ENCODE results near the gene NINJ1.
"Not testable (repeated sequence)": the region's sequence is repeated elsewhere in the genome, so short reads cannot be mapped to it uniquely, and the experiment has no call there.

NINJ1 gene

DNA sequence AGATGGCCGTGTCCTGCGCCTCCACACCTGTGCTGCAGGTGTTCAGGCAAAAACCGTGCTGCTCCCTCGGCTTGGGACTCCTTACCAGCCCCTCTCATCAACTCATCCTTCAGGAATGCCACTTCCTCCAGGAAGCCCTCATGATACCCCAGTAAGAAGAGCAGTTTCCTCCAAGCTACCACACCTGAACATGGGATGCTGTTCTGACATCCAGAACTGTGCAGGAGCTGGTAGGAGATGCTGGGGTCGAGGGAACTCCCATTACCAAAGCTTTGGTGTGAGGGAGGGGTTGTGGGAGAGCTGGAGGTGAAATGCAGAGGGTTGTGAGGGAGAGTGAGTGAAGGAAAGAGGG lies 19.1 kb downstream of the NINJ1 start:
- no peak for DNase-seq (ENCODE audit: low spot score in 2 of 2)
- Histone ChIP-seq H3K9me3 (no peaks in the 10 kb centered on the region), H3K27me3 (ENCODE audit: low read depth) (no peaks in the 10 kb centered on the region), H3K4me3 (no peak overlapping the region), H3K4me1 (no peaks in the 10 kb centered on the region), H3K36me3 (replicated peaks) (no peaks in the 10 kb centered on the region)
- in situ Hi-C loops (cut with MboI; ENCODE audit: low sequenced_read_pairs) = no loop called here

DNA sequence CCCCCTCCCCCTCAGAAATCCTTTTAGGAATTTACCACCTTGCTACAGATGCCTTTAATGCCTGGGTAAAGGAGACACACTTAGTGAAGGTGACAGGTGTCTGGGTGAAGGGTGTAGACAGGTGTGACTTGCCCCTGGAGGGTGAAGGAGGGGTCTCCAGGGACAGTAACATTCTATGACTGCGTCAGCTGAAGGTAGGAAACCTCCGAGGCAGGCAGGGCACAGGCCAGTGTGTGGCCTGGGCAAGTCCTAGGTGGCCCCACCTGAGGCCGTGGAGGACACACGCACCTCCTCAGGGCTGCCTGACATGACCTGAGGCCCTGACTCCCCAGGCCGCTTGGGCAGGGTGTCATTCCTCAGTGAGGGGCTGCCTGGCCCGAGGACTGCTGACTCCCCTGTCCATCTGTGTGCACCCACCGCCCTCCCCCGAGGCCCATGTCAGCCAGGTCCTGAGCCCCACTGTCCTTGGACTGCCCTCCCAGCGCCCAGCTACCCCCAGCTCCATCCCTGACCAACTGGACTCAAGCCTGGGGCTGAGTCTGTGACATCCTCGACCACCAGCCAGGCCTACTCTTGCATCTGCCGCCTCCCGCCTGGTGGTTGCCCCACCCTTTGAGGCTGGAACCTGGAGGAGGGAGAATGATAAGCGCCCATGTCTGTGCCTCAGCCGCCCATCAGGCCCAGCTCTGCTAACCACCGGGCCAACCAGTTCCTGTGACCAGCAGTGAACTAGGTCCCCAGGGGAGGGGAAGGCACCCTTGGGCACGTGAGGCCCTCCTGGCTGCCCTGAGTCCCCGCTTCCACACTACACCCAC lies 19.7 kb downstream of the NINJ1 start:
- Histone ChIP-seq H3K27me3 (ENCODE audit: low read depth) (no peaks in the 10 kb centered on the region), H3K4me1 (no peaks in the 10 kb centered on the region), H3K9me3 (no peaks in the 10 kb centered on the region), H3K36me3 (replicated peaks) (0 out of 2 replicates have a peak, but pooled peaks cover 3% of the 10 kb centered on the region), H3K4me3 (no peak overlapping the region)
- in situ Hi-C loops (cut with MboI; ENCODE audit: low sequenced_read_pairs) = no loop called here
- no peak for DNase-seq (ENCODE audit: low spot score in 2 of 2)

DNA sequence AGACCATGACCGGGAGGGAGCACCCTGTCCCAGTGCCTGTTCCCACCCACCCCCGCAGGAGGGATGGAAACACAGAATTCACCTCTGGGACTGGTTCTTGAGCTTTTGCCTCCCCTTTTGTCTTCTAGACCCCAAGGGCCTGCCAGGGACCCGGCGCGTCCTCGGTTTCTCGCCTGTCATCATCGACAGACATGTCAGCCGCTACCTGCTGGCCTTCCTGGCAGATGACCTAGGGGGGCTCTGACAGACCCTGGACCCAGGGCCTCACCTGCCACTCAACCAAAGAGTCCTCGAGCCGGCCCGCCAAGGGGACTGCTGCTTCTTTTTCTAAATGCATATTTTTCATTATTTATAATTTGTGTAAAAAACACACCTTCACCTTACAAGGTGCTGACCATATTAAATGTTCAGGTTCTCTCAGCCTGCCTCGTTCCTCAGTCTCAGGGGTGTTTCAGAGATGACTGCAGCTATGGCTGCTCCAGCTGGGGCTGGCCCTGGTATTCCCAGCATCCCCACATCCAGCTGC lies 21.1 kb downstream of the NINJ1 start:
- no peaks in the 10 kb centered on the region for H3K4me1 ChIP-seq
- H3K4me3 ChIP-seq = no peak overlapping the region
- no peak for DNase-seq (ENCODE audit: low spot score in 2 of 2)
- 0 out of 2 replicates have a peak, but pooled peaks cover 3% of the 10 kb centered on the region for H3K36me3 ChIP-seq (replicated peaks)
- H3K9me3 ChIP-seq = no peaks in the 10 kb centered on the region
- in situ Hi-C loops (cut with MboI; ENCODE audit: low sequenced_read_pairs) = no loop called here
- no peaks in the 10 kb centered on the region for H3K27me3 ChIP-seq (ENCODE audit: low read depth)

DNA sequence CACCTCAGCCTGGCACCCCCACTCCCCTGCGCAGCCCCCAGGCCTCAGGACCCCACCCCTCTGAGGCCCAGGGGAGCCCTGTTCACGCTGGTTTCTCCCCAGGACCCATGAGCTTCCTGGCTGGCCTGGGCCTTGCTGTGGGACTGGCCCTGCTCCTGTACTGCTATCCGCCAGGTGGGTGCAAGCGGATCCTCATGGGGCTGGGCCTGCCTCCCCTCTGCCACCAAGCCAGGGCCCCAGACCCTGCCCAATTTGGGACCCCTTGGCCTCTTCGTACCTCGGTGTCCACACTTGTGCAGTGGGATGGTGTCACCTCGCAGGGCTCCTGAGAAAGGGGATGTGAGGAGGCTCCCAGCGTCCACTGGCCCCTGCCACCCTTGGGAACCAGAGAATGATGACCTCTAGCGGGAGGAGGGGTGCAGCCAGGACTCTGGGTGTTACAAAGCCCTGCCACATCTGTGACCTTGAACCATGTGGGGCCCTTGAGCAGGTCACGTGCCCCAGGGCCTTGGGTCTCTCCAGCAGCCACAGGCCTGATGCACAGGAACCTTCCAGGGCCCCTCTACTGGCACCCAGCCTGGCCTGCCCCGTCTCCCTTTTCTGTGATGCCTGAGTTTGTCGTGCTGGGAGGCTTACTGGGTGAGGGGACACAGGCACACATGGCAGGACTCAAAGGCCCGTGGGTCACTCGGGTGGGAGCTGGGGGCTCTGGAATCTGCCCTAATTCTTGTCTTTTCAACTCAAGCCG lies 21.8 kb downstream of the NINJ1 start:
- 0 out of 2 replicates have a peak, but pooled peaks cover 3% of the 10 kb centered on the region for H3K36me3 ChIP-seq (replicated peaks)
- in situ Hi-C loops (cut with MboI; ENCODE audit: low sequenced_read_pairs) = no loop called here

DNA sequence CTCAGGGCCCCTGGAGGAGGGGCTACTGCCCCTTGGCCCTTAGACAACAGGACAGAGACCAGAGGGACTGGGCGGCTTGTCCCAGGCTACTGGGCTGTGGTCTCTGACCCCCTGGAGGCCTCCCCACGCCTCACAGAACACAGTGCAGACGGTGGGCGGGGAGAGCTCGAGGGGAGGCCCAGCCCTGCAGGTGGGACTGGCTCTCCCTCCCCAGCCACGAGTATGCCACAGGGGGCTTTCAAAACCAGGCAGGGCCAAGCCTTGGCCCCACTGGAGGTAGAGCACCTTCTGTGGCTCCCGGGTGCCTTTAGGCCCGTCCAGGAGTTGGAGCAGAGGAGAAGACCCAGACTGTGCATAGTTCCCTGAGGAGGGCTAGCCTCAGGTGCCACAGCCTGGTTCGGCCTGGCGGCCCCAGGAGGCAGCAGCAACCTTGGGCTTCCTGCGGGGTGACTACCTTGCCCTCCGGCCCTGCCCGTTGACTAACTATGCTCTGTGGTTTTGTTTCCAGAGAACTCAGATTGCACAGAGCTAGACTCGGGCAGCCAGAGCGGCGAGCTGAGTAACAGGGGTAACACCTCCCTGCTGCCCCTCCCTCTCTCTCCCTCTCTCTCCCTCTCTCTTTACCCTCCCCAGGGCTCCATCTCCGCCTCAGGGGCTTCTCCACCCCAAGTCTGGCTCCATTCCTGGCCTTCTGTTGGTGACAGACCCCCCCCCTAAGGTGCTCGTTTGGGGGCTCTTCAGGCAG lies 22.5 kb downstream of the NINJ1 start:
- no peak for DNase-seq (ENCODE audit: low spot score in 2 of 2)
- no peaks in the 10 kb centered on the region for H3K4me1 ChIP-seq
- H3K27me3 ChIP-seq (ENCODE audit: low read depth) = no peaks in the 10 kb centered on the region
- H3K4me3 ChIP-seq = no peak overlapping the region
- H3K36me3 ChIP-seq (replicated peaks) = 0 out of 2 replicates have a peak, but pooled peaks cover 3% of the 10 kb centered on the region
- in situ Hi-C loops (cut with MboI; ENCODE audit: low sequenced_read_pairs) = no loop called here
- no peaks in the 10 kb centered on the region for H3K9me3 ChIP-seq

More for the DNA sequence above, 21.8 kb downstream of the NINJ1 start:
- no peaks in the 10 kb centered on the region for H3K4me1 ChIP-seq
- no peak for DNase-seq (ENCODE audit: low spot score in 2 of 2)
- H3K27me3 ChIP-seq (ENCODE audit: low read depth) = no peaks in the 10 kb centered on the region
- no peak overlapping the region for H3K4me3 ChIP-seq
- H3K9me3 ChIP-seq = no peaks in the 10 kb centered on the region

DNA sequence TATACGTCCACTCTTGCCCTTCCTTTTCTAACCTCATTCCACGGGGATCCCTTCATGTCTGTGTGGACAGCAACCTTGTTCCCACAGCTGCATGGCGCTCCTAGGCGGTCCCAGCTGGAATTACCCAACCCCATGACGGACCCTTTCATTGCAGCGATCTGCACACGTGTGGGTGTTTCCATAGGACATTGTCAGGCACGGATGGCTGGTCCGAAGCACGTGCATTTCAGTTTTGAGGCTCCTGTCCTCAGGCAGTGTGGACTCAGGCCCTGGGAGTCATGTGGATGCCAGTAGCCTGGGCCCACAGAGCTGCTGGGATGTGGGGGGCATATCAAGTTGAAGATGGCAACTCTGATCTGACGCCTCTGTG lies 23.1 kb downstream of the NINJ1 start:
- H3K4me3 ChIP-seq = no peak overlapping the region
- H3K36me3 ChIP-seq (replicated peaks) = 0 out of 2 replicates have a peak, but pooled peaks cover 3% of the 10 kb centered on the region
- in situ Hi-C loops (cut with MboI; ENCODE audit: low sequenced_read_pairs) = no loop called here

DNA sequence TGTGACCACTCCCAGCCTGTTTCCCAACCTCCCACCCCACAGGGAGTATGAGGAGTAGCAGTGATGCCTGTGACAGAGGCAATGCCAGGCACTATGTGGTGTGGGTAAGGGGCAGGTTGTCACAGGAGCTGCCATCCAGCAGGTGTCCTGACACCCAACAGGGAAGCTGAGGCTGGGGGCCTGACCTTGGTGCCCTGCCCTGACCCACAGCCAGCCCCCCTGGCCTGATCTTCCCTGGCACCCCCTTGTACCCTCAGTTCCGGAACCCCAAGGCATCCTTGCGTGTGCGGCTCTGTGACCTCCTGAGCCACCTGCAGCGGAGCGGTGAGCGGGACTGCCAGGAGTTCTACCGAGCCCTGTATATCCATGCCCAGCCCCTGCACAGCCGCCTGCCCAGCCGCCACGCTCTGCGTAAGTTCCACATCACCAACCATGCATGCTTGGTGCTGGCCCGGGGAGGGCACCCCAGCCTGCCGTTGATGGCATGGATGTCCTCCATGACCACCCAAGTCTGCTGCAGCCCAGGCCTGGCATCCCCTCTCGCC lies 23.7 kb downstream of the NINJ1 start:
- Histone ChIP-seq H3K36me3 (replicated peaks) (0 out of 2 replicates have a peak, but pooled peaks cover 3% of the 10 kb centered on the region), H3K27me3 (ENCODE audit: low read depth) (no peaks in the 10 kb centered on the region), H3K9me3 (no peaks in the 10 kb centered on the region), H3K4me3 (no peak overlapping the region), H3K4me1 (no peaks in the 10 kb centered on the region)
- in situ Hi-C loops (cut with MboI; ENCODE audit: low sequenced_read_pairs) = no loop called here
- no peak for DNase-seq (ENCODE audit: low spot score in 2 of 2)

More for the DNA sequence above, 23.1 kb downstream of the NINJ1 start:
- Histone ChIP-seq H3K9me3 (no peaks in the 10 kb centered on the region), H3K4me1 (no peaks in the 10 kb centered on the region), H3K27me3 (ENCODE audit: low read depth) (no peaks in the 10 kb centered on the region)
- no peak for DNase-seq (ENCODE audit: low spot score in 2 of 2)

DNA sequence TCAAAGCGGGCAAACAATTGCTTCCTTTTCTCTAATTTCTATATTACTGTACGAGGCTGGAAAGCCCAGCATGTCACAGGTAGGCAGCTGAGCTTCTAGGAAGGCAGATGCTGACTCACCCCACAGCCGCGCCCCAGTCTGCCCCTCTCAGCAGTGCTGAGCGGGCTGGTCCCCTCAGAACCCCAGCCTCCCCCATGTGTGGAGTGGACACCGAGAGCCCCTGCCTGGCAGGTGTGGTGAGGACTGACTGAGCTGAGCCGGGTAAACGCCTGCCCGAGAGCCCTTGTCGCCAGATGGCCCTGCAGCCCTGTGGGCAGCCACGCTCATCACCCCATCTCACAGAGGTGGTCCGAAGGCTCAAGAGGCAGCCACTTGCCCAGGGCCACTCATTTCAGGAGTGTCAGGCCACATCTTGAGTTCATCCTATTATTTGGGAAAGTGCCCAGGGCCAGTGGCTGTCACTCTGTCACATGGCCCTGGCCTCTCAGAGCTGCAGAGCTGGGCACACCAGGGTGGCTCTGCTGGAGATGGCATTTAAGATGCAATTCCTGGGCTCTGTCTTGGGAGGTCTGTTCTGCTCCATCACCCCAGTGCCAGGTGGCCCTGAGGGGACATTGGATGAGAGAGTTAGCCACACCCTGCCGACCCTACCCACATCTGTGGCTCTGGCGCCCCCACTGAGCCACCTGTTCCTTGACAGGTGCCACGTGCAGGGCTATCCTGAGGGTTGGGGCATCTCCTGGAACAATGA lies 25.6 kb downstream of the NINJ1 start:
- in situ Hi-C loops (cut with MboI; ENCODE audit: low sequenced_read_pairs) = no loop called here
- Histone ChIP-seq H3K27me3 (ENCODE audit: low read depth) (no peaks in the 10 kb centered on the region), H3K4me3 (no peak overlapping the region), H3K9me3 (no peaks in the 10 kb centered on the region), H3K36me3 (replicated peaks) (0 out of 2 replicates have a peak, but pooled peaks cover 3% of the 10 kb centered on the region), H3K4me1 (no peaks in the 10 kb centered on the region)
- no peak for DNase-seq (ENCODE audit: low spot score in 2 of 2)

DNA sequence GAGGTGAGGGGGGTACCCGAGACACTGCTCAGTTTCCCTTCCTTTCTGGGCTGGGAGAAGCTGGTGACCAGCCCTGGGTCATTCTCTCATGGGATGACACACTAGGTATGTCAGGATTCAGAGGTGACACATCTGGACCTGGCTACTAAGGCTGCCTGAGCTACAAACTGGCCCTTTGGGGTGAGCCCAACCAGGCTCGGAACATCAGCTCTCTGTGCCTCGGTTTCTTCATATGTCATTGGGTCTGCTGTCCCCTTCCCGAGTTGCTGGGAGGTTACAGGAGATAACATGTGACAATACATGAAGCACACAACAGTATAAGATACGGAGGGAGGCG lies 26.3 kb downstream of the NINJ1 start:
- Histone ChIP-seq H3K36me3 (replicated peaks) (0 out of 2 replicates have a peak, but pooled peaks cover 3% of the 10 kb centered on the region), H3K4me1 (no peaks in the 10 kb centered on the region), H3K4me3 (no peak overlapping the region), H3K9me3 (no peaks in the 10 kb centered on the region), H3K27me3 (ENCODE audit: low read depth) (no peaks in the 10 kb centered on the region)
- in situ Hi-C loops (cut with MboI; ENCODE audit: low sequenced_read_pairs) = no loop called here
- no peak for DNase-seq (ENCODE audit: low spot score in 2 of 2)

DNA sequence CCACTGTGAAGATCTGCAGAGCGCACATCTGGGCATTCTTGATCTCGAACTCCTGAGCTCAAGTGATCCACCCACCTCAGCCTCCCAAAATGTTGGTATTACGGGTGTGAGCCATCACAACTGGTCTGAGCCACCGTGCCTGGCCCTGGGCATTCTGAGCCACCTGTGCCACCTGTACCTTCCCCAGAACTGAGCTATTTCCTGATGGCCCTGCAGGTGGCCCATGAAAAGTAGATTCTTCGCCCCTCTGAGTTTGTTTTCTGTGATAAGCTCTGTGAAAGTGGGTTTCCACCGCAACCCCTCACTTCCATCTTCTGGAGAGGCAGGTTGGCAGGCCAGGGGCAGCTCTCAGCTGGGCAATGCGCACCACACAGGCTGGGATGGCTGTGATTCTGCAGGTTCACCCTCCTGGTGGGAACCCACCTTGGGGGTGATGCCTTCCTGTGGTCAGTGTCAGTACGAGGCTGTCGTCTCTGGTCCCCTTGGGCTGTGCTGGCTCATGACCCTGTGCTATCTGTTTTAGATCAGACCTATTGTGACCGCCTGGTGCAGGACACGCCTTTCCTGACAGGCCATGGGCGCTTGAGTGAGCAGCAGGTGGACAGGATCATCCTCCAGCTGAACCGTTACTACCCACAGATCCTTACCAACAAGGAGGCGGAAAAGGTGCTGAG lies 26.8 kb downstream of the NINJ1 start:
- no peaks in the 10 kb centered on the region for H3K4me1 ChIP-seq

DNA sequence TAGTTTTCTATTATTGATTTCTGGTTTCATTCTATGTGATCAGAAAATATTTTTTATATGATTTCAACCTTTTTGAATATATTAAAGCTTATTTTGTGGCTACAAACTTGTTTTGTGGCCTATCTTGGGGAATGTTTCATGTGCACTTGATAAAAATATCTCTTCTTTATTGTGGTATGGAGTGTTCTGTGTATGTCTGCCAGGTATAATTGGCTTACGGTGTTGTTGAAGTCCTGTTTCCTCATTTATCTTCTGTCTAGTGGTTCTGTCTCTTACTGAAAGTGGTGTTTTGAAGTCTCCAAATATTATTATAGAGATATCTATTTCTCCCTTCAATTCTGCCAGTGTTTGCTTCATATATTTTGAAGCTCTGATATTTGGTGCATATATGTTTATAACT lies 28.4 kb downstream of the NINJ1 start:
- no peaks in the 10 kb centered on the region for H3K4me1 ChIP-seq
- H3K9me3 ChIP-seq = no peaks in the 10 kb centered on the region
- no peak overlapping the region for H3K4me3 ChIP-seq
- no peak for DNase-seq (ENCODE audit: low spot score in 2 of 2)
- 0 out of 2 replicates have a peak, but pooled peaks cover 3% of the 10 kb centered on the region for H3K36me3 ChIP-seq (replicated peaks)
- H3K27me3 ChIP-seq (ENCODE audit: low read depth) = no peaks in the 10 kb centered on the region
- in situ Hi-C loops (cut with MboI; ENCODE audit: low sequenced_read_pairs) = no loop called here

More for the DNA sequence above, 26.8 kb downstream of the NINJ1 start:
- Histone ChIP-seq H3K9me3 (no peaks in the 10 kb centered on the region), H3K27me3 (ENCODE audit: low read depth) (no peaks in the 10 kb centered on the region), H3K36me3 (replicated peaks) (0 out of 2 replicates have a peak, but pooled peaks cover 3% of the 10 kb centered on the region), H3K4me3 (no peak overlapping the region)
- no peak for DNase-seq (ENCODE audit: low spot score in 2 of 2)
- in situ Hi-C loops (cut with MboI; ENCODE audit: low sequenced_read_pairs) = no loop called here

DNA sequence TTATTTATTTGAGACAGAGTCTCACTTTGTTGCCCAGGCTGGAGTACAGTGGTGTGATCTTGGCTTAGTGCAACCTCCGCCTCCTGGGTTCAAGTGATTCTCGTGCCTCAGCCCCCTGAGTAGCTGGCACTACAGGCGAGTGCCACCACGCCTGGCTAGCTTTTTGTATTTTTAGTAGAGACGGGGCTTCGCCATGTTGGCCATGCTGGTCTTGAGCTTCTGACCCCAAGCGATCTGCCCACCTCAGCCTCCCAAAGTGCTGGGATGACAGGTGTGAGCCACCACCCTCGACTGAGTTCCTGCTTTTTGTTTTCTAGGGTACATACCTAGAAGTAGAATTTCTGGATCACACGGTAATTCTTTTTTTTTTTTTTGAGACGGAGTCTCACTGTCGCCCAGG lies 33.0 kb downstream of the NINJ1 start:
- H3K27me3 ChIP-seq (ENCODE audit: low read depth); H3K4me1 ChIP-seq; H3K4me3 ChIP-seq; H3K36me3 ChIP-seq (replicated peaks); DNase-seq (ENCODE audit: low spot score in 2 of 2); in situ Hi-C loops (cut with MboI; ENCODE audit: low sequenced_read_pairs); H3K9me3 ChIP-seq: not testable (repeated sequence)

Data from HAP-1 (cell line).